HG03342 (cell line): ENCODE measurements around the gene ZNG1E.
"Not testable (repeated sequence)": the region's sequence is repeated elsewhere in the genome, so short reads cannot be mapped to it uniquely, and the experiment has no call there.

Experiments
- ATAC-seq: cut with Tn5 transposase; IDR thresholded peaks from one replicate; pipeline ENCODE4 v1.9.1; 2021; ENCODE audit warnings: mild to moderate bottlenecking, moderate library complexity; ENCODE audit not compliant: unreplicated experiment

Gene ZNG1E

GRCh38 chr9:65675589-65676021, at the start of gene ZNG1E:
Gene ZNG1E, plus strand, starts transcription at chr9:65675928. Its CDS starts 49 bp downstream, at chr9:65675977.
- ATAC-seq, result not testable (repeated sequence)

- not testable (repeated sequence) for ATAC-seq
Measured at GRCh38 chr9:65673579-65673978, 2.1 kb upstream of the ZNG1E start.

GRCh38 chr9:65675018-65675417, 710 bp upstream of the ZNG1E start:
- ATAC-seq, result not testable (repeated sequence)

DNA sequence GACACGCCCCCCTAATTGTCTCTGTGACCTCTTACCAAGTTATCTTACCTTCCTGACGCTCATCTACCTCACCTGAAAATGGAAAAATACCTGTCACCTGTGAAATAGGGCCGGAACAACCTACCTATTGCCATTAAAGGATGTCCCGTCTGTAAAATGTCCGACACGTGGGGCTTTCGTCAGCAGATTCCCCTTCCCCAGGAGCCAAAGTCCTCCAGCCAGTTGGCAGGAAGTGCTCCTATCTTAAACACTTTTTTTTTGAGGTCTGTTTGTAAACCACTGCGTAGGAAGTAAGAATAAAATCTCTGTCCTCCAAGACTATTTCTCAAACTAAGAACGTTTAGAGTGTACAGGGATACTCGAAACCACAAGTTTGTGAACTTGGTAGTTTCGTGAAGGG, 661 bp downstream of the ZNG1E start:
- not testable (repeated sequence) for ATAC-seq

DNA sequence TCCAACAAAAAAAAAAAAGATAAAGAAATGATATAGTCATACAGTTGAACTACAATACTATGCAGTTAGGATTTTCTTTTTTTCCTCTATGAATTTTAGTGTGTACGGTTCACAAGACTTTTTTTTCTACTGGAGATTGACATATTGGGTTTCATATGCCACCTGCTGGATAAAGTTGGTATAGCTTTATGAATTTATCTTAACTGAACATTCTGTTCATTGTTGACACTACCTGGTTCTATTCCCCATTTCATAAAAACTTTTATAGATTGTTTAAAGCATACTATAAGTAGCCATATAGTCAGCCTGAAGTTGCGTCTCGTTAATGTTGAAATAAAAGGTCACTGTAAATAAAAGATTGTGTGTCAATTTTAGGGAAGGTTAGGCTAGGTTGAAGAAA, 2.8 kb downstream of the ZNG1E start:
- ATAC-seq, result not testable (repeated sequence)

- not testable (repeated sequence) for ATAC-seq
Measured at GRCh38 chr9:65703550-65703949, 27.8 kb downstream of the ZNG1E start.

GRCh38 chr9:65714445-65714844, 38.7 kb downstream of the ZNG1E start:
- not testable (repeated sequence) for ATAC-seq

GRCh38 chr9:65737096-65737564, 61.4 kb downstream of the ZNG1E start, which contains the start of gene FOXD4L4:
Gene FOXD4L4, plus strand, starts transcription at chr9:65737146. Its CDS starts 0 bp downstream, at chr9:65737146.
- ATAC-seq, result not testable (repeated sequence)

DNA sequence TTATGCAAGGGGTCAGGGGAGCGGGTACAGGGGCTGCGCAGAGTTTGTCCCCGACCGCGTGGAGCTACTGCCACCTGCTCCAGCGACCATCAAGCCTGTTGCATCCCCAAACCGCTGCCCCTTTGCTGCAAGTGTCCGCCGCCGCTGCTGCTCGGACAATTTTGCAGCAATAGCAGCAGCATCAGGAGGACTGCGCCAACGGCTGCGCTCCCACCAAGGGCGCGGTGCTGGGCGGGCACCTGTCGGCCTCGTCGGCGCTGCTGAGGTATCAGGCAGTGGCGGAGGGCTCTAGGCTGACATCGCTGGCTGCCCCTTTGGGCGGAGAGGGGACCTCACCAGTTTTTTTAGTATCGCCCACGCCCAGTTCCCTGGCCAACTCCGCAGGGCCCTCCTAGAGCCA, 62.4 kb downstream of the ZNG1E start:
- not testable (repeated sequence) for ATAC-seq
